Thyroid gland (tissue), 4 donors: ENCODE measurements around the gene AGBL4. TPM values are rescaled to one million over a fixed set of nuclear protein-coding genes. Genes with fewer than 3 reads are reported as not detected.

ENCODE experiments used
- DNase-seq, 2 donors: peaks; one replicate each; pipeline ENCODE4 v3.0.0-alpha.2; 2019
- H3K27ac ChIP-seq, 3 donors: fragments of 200-600 bp; sonication (generic); 1 replicate in 2 of 3; 2 replicates in 1 of 3; pipeline ENCODE4 v1.5.1; 2016 to 2019; ENCODE audit warnings: mild to moderate bottlenecking in 1 of 3, moderate library complexity in 1 of 3
- H3K27me3 ChIP-seq: fragments of 200-600 bp; sonication (generic); one replicate; pipeline ENCODE4 v1.5.1; 2019
- H3K36me3 ChIP-seq, 2 donors: fragments of 200-600 bp; sonication (generic); one replicate each; pipeline ENCODE4 v1.5.1; 2016 to 2019
- H3K4me1 ChIP-seq, 2 donors: fragments of 200-600 bp; sonication (generic); one replicate each; pipeline ENCODE4 v1.5.1; 2017 to 2019
- H3K4me3 ChIP-seq, 3 donors: fragments of 200-600 bp; sonication (generic); replicated peaks in 1 of 3; 1 replicate in 2 of 3; 2 replicates in 1 of 3; pipeline ENCODE4 v1.5.1; 2016; ENCODE audit warnings: mild to moderate bottlenecking in 1 of 3
- H3K9me3 ChIP-seq: fragments of 200-600 bp; sonication (generic); one replicate; pipeline ENCODE4 v1.5.1; 2017
- CTCF ChIP-seq, 6 experiments: fragments of 200-600 bp in 3 of 6; fragments of 450-650 bp in 3 of 6; sonication (generic) in 3 of 6; IDR thresholded peaks; one replicate each; pipeline ENCODE4 v1.5.1; 2016 to 2019; ENCODE audit warnings: antibody characterized with exemption in 6 of 6, mild to moderate bottlenecking in 2 of 6, inconsistent platforms in 1 of 6, moderate library complexity in 1 of 6
- POLR2A ChIP-seq, 2 donors: fragments of 450-650 bp; IDR thresholded peaks; one replicate each; pipeline ENCODE4 v1.6.1; 2017; ENCODE audit warnings: antibody characterized with exemption in 2 of 2, mild to moderate bottlenecking in 2 of 2, moderate library complexity in 1 of 2
- WGBS, 2 donors: methylation state at CpG; one replicate each; pipeline ENCODE4 v1.1.5; 2017; 5-methylcytosine and 5-hydroxymethylcytosine counted together
- intact Hi-C: fragments of 100-400 bp; cut with DNase I; formaldehyde crosslinking; loops from one replicate; pipeline ENCODE4 v1.15.1; 2023
- total RNA-seq, 4 donors: library from RNA; depleted of rRNA; stranded (reverse); fragments of >200 nt; gene quantifications; one replicate each; pipeline ENCODE4 v1.2.3, GENCODE V29; 2016

AGBL4 gene
- total RNA-seq, 4 donors from 2014 or later: 2.1 to 6.0 (median 4.8) TPM

- no peak overlapping the region for H3K27ac ChIP-seq
- intact Hi-C loops: no loop called here
- no peak overlapping the region for H3K4me3 ChIP-seq
- no peak for DNase-seq
- no peaks in the 10 kb centered on the region for H3K36me3 ChIP-seq
- TF ChIP-seq CTCF (IDR thresholded peaks at IDR 0.05) (no peak), POLR2A (IDR thresholded peaks at IDR 0.05) (no peak)
- H3K27me3 ChIP-seq: no peaks in the 10 kb centered on the region
- no peaks in the 10 kb centered on the region for H3K9me3 ChIP-seq
- 70 to 73% methylated on average over 2 of the region's 2 CpGs for WGBS, 2 donors
- no peaks in the 10 kb centered on the region for H3K4me1 ChIP-seq
Measured at GRCh38 chr1:48576565-48576964, 1447.2 kb downstream of the AGBL4 start.

GRCh38 chr1:48572646-48573258 is 1451.0 kb downstream of the AGBL4 start:
- intact Hi-C loops: loop anchor here (5.0 kb wide), 1 partner anchor 125 kb away; no protein-coding TSS in a partner anchor
- Histone ChIP-seq H3K4me1 (no peaks in the 10 kb centered on the region), H3K36me3 (no peaks in the 10 kb centered on the region), H3K27me3 (no peaks in the 10 kb centered on the region), H3K9me3 (no peaks in the 10 kb centered on the region), H3K4me3 (no peak overlapping the region), H3K27ac (no peak overlapping the region)
- DNase-seq: peak; percentile 52 to 68
- WGBS, 2 donors: 43 to 49% methylated on average over 7 of the region's 7 CpGs
- TF ChIP-seq CTCF (IDR thresholded peaks at IDR 0.05) (peak in 5 of 6 experiments; percentile 34 to 67 (median 57)), POLR2A (IDR thresholded peaks at IDR 0.05) (no peak)

GRCh38 chr1:48572134-48572533 is 1451.6 kb downstream of the AGBL4 start:
- 69 to 76% methylated on average over 4 of the region's 4 CpGs for WGBS, 2 donors
- H3K4me3 ChIP-seq: no peak overlapping the region
- H3K27me3 ChIP-seq: no peaks in the 10 kb centered on the region
- H3K4me1 ChIP-seq: no peaks in the 10 kb centered on the region
- no peaks in the 10 kb centered on the region for H3K9me3 ChIP-seq
- no peak overlapping the region for H3K27ac ChIP-seq
- H3K36me3 ChIP-seq: no peaks in the 10 kb centered on the region
- DNase-seq: no peak
- intact Hi-C loops: loop anchor here (5.0 kb wide), 1 partner anchor 125 kb away; no protein-coding TSS in a partner anchor
- TF ChIP-seq CTCF (IDR thresholded peaks at IDR 0.05) (no peak), POLR2A (IDR thresholded peaks at IDR 0.05) (no peak)

- H3K4me3 ChIP-seq: no peak overlapping the region
- no peaks in the 10 kb centered on the region for H3K9me3 ChIP-seq
- TF ChIP-seq CTCF (IDR thresholded peaks at IDR 0.05): no peak
- TF ChIP-seq POLR2A (IDR thresholded peaks at IDR 0.05): no peak
- WGBS, 2 donors: 63 to 85% methylated on average over 3 of the region's 3 CpGs
- H3K36me3 ChIP-seq: no peaks in the 10 kb centered on the region
- H3K4me1 ChIP-seq: no peaks in the 10 kb centered on the region
- intact Hi-C loops: loop anchor here (5.0 kb wide), 1 partner anchor 126 kb away; no protein-coding TSS in a partner anchor
- no peak for DNase-seq
- H3K27ac ChIP-seq: no peak overlapping the region
- no peaks in the 10 kb centered on the region for H3K27me3 ChIP-seq
Measured at GRCh38 chr1:48571303-48571987, 1452.3 kb downstream of the AGBL4 start.

- Histone ChIP-seq H3K9me3 (no peaks in the 10 kb centered on the region), H3K36me3 (no peaks in the 10 kb centered on the region), H3K4me3 (no peak overlapping the region), H3K27me3 (no peaks in the 10 kb centered on the region), H3K4me1 (no peaks in the 10 kb centered on the region), H3K27ac (no peak overlapping the region)
- intact Hi-C loops: loop anchor here (5.0 kb wide), 1 partner anchor 127 kb away; no protein-coding TSS in a partner anchor
- DNase-seq: no peak
- WGBS, 2 donors: 75 to 78% methylated on average over 7 of the region's 7 CpGs
- TF ChIP-seq CTCF (IDR thresholded peaks at IDR 0.05) (no peak), POLR2A (IDR thresholded peaks at IDR 0.05) (no peak)
Measured at GRCh38 chr1:48570568-48570967, 1453.2 kb downstream of the AGBL4 start.
